HPDE6-E6E7 (cell line): ENCODE measurements around the gene FCAR.
"Not testable (repeated sequence)": the region's sequence is repeated elsewhere in the genome, so short reads cannot be mapped to it uniquely, and the experiment has no call there.

Experiments
- DNase-seq: peaks from one replicate; pipeline ENCODE4 v3.0.0; 2011; ENCODE audit warnings: missing footprints; ENCODE audit errors: extremely low spot score

Gene FCAR

DNA sequence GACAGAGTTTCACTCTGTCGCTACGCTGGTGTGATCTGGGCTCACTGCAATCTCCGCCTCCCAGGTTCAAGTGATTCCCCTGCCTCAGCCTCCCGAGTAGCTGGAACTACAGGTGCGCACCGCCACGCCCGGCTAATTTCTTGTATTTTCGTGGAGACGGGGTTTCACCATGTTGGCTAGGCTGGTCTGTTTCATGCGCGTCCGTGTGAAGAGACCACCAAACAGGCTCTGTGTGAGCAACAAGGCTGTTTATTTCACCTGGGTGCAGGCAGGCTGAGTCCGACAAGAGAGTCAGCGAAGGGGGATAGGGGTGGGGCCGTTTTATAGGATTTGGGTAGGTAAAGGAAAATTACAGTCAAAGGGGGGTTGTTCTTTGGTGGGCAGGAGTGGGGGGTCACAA is 20.1 kb downstream of the FCAR start:
- not testable (repeated sequence) for DNase-seq

DNA sequence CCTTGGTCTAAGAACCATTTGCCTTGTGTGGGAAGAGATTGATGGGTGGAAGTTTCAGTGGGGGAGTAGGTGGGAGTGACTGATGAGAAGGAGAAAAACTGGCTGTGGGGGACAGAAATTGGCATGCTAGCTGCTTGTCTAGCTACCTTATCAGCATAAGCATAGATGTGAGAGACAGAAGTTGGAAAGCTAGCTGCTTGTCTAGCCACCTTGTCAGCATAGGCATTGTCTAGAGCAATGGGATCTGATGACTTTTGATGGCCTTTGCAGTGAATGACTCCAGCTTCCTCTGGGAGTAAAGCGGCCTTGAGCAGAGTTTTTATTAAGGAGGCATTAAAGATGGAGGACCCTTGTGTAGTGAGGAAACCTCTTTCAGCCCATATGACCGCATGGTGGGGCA is 22.0 kb downstream of the FCAR start:
- DNase-seq = no peak

- not testable (repeated sequence) for DNase-seq
These were observed 24.6 kb downstream of the FCAR start for GRCh38 chr19:54898685-54899084.

- not testable (repeated sequence) for DNase-seq
These were observed 25.6 kb downstream of the FCAR start for GRCh38 chr19:54899646-54900045.

DNA sequence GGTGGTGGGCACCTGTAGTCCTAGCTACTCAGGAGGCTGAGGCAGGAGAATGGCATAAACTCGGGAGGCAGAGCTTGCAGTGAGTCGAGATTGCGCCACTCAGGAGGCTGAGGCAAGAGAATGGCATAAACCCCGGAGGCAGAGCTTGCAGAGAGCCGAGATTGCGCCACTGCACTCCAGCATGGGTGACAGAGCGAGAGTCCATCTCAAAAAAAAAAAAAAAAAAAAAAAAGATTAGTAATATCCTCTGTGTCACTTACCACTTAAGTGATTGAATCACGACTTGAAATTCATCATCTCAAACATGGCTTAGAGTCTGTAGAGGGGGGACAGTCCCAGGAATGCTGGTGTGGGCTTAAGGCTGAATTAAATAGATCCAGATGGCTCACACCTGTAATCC is 27.1 kb downstream of the FCAR start:
- not testable (repeated sequence) for DNase-seq

GRCh38 chr19:54902061-54902460 is 28.0 kb downstream of the FCAR start:
- DNase-seq = no peak

DNA sequence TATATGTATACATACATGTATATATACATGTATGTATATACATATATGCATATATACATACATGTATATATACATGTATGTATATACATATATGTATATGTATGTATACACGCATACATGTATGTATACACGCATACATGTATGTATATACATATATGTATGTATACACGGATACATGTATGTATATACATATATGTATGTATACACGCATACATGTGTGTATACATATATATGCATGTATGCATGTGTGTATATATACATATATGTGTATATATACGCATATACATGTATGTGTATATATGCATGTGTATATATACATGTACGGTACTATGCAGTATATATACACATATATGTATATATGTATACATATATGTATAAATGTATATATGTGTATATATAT is 29.3 kb downstream of the FCAR start:
- no peak for DNase-seq

DNA sequence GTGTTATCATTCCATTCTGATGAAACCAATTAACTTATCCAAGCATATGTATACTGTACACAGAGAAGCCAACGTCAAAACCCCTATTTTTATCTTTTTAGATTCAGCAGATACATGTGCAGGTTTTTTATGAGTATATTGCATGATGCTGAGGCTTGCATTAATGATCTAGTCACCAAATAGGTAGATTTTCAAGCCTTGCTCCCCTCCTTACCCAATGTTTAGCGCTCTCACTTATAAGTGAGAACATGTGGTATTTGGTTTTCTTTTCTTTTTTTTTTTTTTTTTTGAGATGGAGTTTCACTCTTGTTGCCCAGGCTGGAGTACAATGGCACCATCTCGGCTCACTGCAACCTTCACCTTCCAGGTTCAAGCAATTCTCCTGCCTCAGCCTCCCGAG is 30.2 kb downstream of the FCAR start:
- not testable (repeated sequence) for DNase-seq

GRCh38 chr19:54905421-54905802 is 31.4 kb downstream of the FCAR start:
- DNase-seq = no peak

GRCh38 chr19:54905803-54906511 is 31.9 kb downstream of the FCAR start, which contains the start of gene NCR1:
NCR1 (plus strand) TSS chr19:54906148; CDS start chr19:54906188, 40 bp downstream.
- DNase-seq = no peak

- no peak for DNase-seq
These were observed 32.8 kb downstream of the FCAR start for GRCh38 chr19:54906819-54907218.

- DNase-seq = not testable (repeated sequence)
These were observed 33.9 kb downstream of the FCAR start for GRCh38 chr19:54907899-54908298.

GRCh38 chr19:54916822-54917221 is 42.8 kb downstream of the FCAR start:
- no peak for DNase-seq

DNA sequence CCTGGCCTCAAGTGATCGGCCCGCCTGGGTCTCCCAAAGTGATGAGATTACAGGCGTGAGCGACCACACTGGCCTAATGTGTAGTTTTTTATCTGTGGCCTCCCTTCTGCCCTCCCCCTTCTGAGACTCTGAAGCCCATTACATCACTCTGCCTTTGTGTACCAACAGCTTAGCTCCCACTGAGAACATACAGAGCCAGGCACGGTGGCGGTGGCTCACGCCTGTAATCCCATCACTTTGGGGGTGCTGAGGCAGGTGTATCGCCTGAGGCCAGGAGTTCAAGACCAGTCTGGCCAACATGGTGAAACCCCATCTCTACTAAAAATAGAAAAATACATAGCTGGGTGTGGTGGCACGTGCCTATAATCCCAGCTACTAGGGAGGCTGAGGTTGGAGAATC is 44.5 kb downstream of the FCAR start:
- DNase-seq = no peak

DNA sequence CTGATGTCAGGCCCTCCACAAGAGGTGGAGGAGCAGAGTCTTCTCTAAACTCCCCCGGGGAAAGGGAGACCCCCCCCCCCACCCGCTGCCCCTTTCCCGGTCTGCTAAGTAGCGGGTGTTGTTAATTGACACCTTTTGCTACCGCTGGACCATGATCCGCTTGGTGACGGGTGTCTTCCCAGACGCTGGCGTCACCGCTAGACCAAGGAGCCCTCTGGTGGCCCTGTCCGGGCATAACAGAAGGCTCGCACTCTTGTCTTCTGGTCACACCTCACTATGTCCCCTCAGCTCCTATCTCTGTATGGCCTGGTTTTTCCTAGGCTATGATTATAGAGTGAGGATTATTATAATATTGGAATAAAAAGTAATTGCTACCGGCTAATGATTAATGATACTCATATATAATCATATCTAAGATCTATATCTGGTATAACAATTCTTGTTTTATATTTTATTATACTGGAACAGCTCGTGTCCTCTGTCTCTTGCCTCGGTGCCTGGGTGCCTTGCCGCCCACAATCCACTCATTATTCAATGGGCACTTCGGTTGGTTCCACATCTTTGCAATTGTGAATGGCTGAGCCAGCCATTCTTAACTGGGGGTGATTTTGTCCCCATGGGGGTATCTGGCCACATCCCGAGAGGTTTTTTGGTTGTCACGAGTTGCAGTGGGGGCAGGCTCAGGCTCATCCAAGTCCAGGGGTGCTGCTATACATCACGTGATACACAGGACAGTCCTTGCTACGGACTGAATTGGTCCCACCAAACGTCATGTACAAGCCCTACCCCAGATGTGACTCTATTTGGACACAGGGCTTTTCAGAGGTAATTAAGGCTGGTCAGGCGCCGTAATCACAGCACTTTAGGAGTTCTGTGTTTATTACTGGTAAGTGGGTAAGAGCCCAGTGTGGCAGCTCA is 45.9 kb downstream of the FCAR start:
- DNase-seq = not testable (repeated sequence)

DNA sequence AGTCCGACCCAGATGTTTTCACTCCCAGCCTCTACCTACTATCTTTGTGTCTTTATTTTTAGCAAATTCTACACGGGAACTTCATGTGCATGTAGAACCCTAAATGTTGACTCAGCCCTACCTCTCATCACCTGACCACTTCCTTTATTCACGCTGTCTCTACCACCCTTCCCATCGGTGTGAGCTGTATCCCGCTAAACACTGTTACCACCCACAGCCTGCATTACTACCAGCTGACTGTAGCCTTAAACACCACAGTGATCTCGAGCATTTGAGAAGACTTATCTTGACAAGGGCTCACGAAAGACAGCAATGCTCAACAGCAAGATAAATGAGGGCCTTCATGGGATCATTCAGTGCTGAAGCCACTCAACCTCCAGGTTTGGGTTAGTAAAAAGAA is 47.0 kb downstream of the FCAR start:
- no peak for DNase-seq

DNA sequence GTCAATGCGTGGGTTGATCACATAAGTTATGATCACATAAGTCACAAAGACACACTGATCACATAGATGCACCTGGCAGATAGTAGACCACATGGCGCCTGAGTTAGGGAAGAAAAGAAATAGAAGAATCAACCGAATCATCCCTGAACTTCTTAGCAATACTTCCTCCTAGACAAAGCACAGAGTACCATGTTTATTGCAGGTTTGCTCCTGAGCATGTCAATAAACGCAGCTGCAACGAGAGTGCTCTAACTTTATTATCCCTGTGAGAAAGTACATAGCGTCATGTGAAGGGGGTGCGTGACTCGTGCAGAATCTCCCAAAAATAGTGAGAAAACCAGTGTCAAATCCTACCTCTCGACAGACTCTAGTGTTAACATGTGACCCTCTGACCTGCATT is 49.2 kb downstream of the FCAR start:
- no peak for DNase-seq

GRCh38 chr19:54928299-54928698 is 54.3 kb downstream of the FCAR start:
- no peak for DNase-seq

DNA sequence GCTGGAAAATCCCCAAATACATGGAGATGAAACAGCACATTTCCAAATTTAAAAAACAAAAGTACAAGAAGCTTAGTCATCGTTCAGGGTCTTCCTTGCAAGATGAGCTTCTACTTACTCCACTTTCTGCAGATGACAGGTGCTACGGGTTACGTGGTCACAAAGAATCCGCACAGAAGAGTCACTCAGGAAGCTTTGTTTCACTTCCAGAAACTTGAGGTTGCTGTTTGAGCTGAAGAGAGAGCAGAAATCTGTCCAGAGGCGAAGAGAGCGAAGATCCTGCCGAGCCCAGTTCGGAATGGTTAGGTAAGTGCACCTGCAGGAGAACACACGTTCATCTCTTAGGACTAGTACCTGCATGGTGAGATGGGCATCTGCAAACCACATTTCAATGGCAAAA is 63.9 kb downstream of the FCAR start:
- no peak for DNase-seq

DNA sequence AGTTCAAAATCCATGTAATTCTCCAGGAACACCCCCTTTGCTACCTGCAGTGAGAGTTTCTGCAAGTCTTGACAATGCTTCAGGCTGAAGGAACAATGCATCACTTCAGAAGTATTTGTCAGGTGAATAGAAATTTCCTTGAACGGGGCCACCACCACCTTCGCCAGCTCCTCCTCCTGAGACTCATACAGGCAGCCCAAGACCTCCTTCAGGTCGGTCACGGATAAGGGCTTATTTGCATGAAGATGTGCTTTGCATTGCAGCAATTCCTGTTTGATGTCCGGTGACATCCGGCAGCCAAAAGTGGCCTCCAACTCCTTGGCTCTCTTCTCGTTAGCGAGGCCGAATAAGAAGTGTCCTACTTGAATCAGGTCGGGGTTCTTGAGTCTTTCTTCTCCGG is 64.9 kb downstream of the FCAR start:
- DNase-seq = no peak

- DNase-seq = not testable (repeated sequence)
These were observed 65.5 kb downstream of the FCAR start for GRCh38 chr19:54939538-54939937.
